ENCODE measurements around the gene ZNF609. TPM values are rescaled to one million over a fixed set of nuclear protein-coding genes. Genes with fewer than 3 reads are reported as not detected.
A peak's percentile ranks its signal among the peaks of the same experiment; 100 is the strongest.

Gene ZNF609
- total RNA-seq, 6 experiments from 2014 or later: 19.7 to 22.1 (median 20.4) TPM

- DNase-seq: no peak
- TF ChIP-seq, protein P1, sequence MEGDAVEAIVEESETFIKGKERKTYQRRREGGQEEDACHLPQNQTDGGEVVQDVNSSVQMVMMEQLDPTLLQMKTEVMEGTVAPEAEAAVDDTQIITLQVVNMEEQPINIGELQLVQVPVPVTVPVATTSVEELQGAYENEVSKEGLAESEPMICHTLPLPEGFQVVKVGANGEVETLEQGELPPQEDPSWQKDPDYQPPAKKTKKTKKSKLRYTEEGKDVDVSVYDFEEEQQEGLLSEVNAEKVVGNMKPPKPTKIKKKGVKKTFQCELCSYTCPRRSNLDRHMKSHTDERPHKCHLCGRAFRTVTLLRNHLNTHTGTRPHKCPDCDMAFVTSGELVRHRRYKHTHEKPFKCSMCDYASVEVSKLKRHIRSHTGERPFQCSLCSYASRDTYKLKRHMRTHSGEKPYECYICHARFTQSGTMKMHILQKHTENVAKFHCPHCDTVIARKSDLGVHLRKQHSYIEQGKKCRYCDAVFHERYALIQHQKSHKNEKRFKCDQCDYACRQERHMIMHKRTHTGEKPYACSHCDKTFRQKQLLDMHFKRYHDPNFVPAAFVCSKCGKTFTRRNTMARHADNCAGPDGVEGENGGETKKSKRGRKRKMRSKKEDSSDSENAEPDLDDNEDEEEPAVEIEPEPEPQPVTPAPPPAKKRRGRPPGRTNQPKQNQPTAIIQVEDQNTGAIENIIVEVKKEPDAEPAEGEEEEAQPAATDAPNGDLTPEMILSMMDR (IDR thresholded peaks at IDR 0.05): no peak
- Mint-ChIP-seq H3K4me1 (ENCODE audit: low read depth) (peaks cover 11% of the 10 kb centered on the region), H3K9me3 (no peaks in the 10 kb centered on the region), H3K27me3 (ENCODE audit: insufficient read depth) (peaks cover 2% of the 10 kb centered on the region), H3K36me3 (ENCODE audit: low read depth) (peaks cover 7% of the 10 kb centered on the region), H3K27ac (no peak overlapping the region), H3K4me3 (no peak overlapping the region)
These were observed 55.4 kb downstream of the ZNF609 start for GRCh38 chr15:64515825-64516224.

- Mint-ChIP-seq H3K4me3 (no peak overlapping the region), H3K4me1 (ENCODE audit: low read depth) (peaks cover 36% of the 10 kb centered on the region), H3K27ac (no peak overlapping the region), H3K9me3 (no peaks in the 10 kb centered on the region), H3K27me3 (ENCODE audit: insufficient read depth) (peaks cover 2% of the 10 kb centered on the region), H3K36me3 (ENCODE audit: low read depth) (peaks cover 10% of the 10 kb centered on the region)
- TF ChIP-seq, protein P1 (IDR thresholded peaks at IDR 0.05): no peak
- DNase-seq: no peak
These were observed 59.5 kb downstream of the ZNF609 start for GRCh38 chr15:64519897-64520296.

- H3K4me1 Mint-ChIP-seq (ENCODE audit: low read depth): peaks cover 49% of the 10 kb centered on the region
- H3K4me3 Mint-ChIP-seq: no peak overlapping the region
- TF ChIP-seq, protein P1 (IDR thresholded peaks at IDR 0.05): no peak
- DNase-seq: no peak
- H3K36me3 Mint-ChIP-seq (ENCODE audit: low read depth): peaks cover 10% of the 10 kb centered on the region
- H3K9me3 Mint-ChIP-seq: no peaks in the 10 kb centered on the region
- peaks cover 2% of the 10 kb centered on the region; the same call in 1 of the 2 replicates for H3K27me3 Mint-ChIP-seq (ENCODE audit: insufficient read depth)
- peak overlapping the region; percentile 29 for H3K27ac Mint-ChIP-seq
These were observed 60.8 kb downstream of the ZNF609 start for GRCh38 chr15:64521201-64521600.

DNA sequence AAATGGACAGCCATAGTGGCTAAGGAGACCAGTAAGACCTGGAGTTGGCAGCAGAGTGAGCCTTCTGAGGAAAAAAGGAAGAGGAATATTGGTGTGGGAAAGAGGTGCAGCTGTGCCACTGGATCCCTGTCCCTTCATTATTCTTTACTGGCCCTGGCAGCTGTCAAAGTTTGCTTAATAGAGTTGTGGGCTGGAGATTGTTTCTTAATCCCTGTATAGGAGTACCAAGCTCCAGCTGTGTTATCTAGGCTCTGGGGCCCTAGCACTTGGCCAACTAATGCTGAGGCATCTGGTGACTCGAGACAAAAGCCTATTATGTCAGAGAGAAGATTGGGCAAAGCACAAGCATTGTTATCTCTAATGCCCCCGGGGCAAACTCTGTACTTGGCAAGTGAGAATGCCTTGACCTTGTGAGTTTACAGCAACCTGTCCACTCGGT, 61.4 kb downstream of the ZNF609 start:
- Mint-ChIP-seq H3K27ac (peak overlapping the region; percentile 41), H3K4me1 (ENCODE audit: low read depth) (peaks cover 54% of the 10 kb centered on the region)

GRCh38 chr15:64522226-64522823, 61.9 kb downstream of the ZNF609 start:
- Mint-ChIP-seq H3K36me3 (ENCODE audit: low read depth) (peaks cover 10% of the 10 kb centered on the region), H3K27ac (peak overlapping the region; percentile 41), H3K27me3 (ENCODE audit: insufficient read depth) (peaks cover 2% of the 10 kb centered on the region; the same call in 1 of the 2 replicates), H3K9me3 (no peaks in the 10 kb centered on the region), H3K4me3 (no peak overlapping the region; the same call in 1 of the 2 replicates), H3K4me1 (ENCODE audit: low read depth) (peaks cover 60% of the 10 kb centered on the region)
- TF ChIP-seq, protein P1 (IDR thresholded peaks at IDR 0.05): no peak
- no peak for DNase-seq

More for the DNA sequence above, 61.4 kb downstream of the ZNF609 start:
- Mint-ChIP-seq H3K36me3 (ENCODE audit: low read depth) (peaks cover 10% of the 10 kb centered on the region), H3K4me3 (no peak overlapping the region; the same call in 1 of the 2 replicates), H3K9me3 (no peaks in the 10 kb centered on the region), H3K27me3 (ENCODE audit: insufficient read depth) (peaks cover 2% of the 10 kb centered on the region; the same call in 1 of the 2 replicates)
- peak; percentile 66 for DNase-seq
- TF ChIP-seq, protein P1 (IDR thresholded peaks at IDR 0.05): no peak

Measured in HFFc6 (cell line).